Heart right ventricle (tissue), 16 donors: ENCODE data around the gene PSMD7. TPM values are rescaled to one million over a fixed set of nuclear protein-coding genes. Genes with fewer than 3 reads are reported as not detected.

ENCODE experiments used
- ATAC-seq, 8 donors: fragments of 200-7000 bp; cut with Tn5 transposase; one replicate each; pipeline ENCODE4 v1.9.1; 2020; ENCODE audit warnings: mild to moderate bottlenecking in 8 of 8, moderate library complexity in 8 of 8, moderate number of reproducible peaks in 1 of 8
- DNase-seq, 2 donors: peaks; one replicate each; pipeline ENCODE4 v3.0.0-alpha.2; 2020
- H3K27ac ChIP-seq, 10 donors: fragments of 200-600 bp; sonication (generic) in 2 of 10; one replicate each; pipeline versions ENCODE4 v1.5.0 to v1.8.0; 2020 to 2022; ENCODE audit warnings: mild to moderate bottlenecking in 3 of 10
- H3K27me3 ChIP-seq, 7 donors: fragments of 200-600 bp; one replicate each; pipeline ENCODE4 v1.8.0; 2021 to 2022; ENCODE audit warnings: mild to moderate bottlenecking in 2 of 7
- H3K36me3 ChIP-seq, 9 donors: fragments of 200-600 bp; sonication (generic) in 1 of 9; one replicate each; pipeline versions ENCODE4 v1.5.0 to v1.8.0; 2020 to 2022; ENCODE audit warnings: mild to moderate bottlenecking in 2 of 9
- H3K4me1 ChIP-seq, 9 donors: fragments of 200-600 bp; sonication (generic) in 1 of 9; one replicate each; pipeline versions ENCODE4 v1.5.0 to v1.8.0; 2020 to 2022; ENCODE audit warnings: mild to moderate bottlenecking in 4 of 9
- H3K4me3 ChIP-seq, 10 donors: fragments of 200-600 bp; sonication (generic) in 2 of 10; one replicate each; pipeline versions ENCODE4 v1.5.0 to v1.8.0; 2020 to 2022; ENCODE audit warnings: mild to moderate bottlenecking in 7 of 10, moderate library complexity in 2 of 10
- H3K9me3 ChIP-seq, 11 donors: fragments of 200-600 bp in 10 of 11; sonication (generic) in 2 of 11; one replicate each; pipeline versions ENCODE4 v1.5.0 to v1.8.0; 2013 to 2022; ENCODE audit warnings: mild to moderate bottlenecking in 2 of 11, control low read depth in 1 of 11, moderate library complexity in 1 of 11
- WGBS, 2 donors: extraction: QIAGEN DNeasy Blood & Tissue Kit; methylation state at CpG; one replicate each; pipeline ENCODE4 v1.1.7; 2013; ENCODE audit warnings: inconsistent platforms in 1 of 2; 5-methylcytosine and 5-hydroxymethylcytosine counted together
- intact Hi-C, 10 donors: fragments of 100-400 bp; cut with DNase I; formaldehyde crosslinking; loops; one replicate each; pipeline versions ENCODE4 v1.11.1 to v1.14.2; 2022
- polyA plus RNA-seq, 2 donors: library from polyadenylated mRNA; stranded (reverse); fragments of 200-250 nt; gene quantifications; one replicate each; pipeline ENCODE4 v1.2.3, GENCODE V29; 2013
- total RNA-seq, 10 donors: library from RNA; stranded (reverse); fragmentation: NEBNext Ultra II Directional in 3 of 10; extraction: Animal tissue kit (Norgen Biotek cat#: 25700) in 3 of 10; gene quantifications; one replicate each; pipeline versions ENCODE4 v1.2.1 to v1.2.4, GENCODE V29; 2021 to 2023
- TF ChIP-seq, protein P1 (sequence below), 9 donors: fragments of 200-600 bp; sonication (generic) in 2 of 9; IDR thresholded peaks; one replicate each; pipeline versions ENCODE4 v1.5.0 to v1.8.0; 2021 to 2022; ENCODE audit warnings: antibody characterized with exemption in 9 of 9, mild to moderate bottlenecking in 5 of 9, moderate library complexity in 1 of 9
- donor health status: Arrhythmogenic right ventricular cardiomyopathy.
- donor health status: ischemic (EF 13 %, LVEDD 7.1; RV severe dilation, severe dysfunction).
- donor health status: healthy with polysubstance abuse.
- donor health status: DM: no; HTN: yes; CAD: no.
- donor health status: DM: no; HTN: no; CAD: no.
- donor health status: ischemic (EF 25% LVEDD 6.9; RV normal size, moderate dysfunction).
- donor health status: ischemic (EF 25% LVEDD 5.7; RV mildly dilated, moderate dysfunction).
- donor health status: healthy.
- donor health status: DM: yes; HTN: yes; CAD: no.
- donor health status: Ischemic cardiomyopathy.
- donor health status: ischemic (EF 35%, LVEDD 5.7; RV mildly dilated, moderate dysfunction).
- donor health status: nonischemic (EF 11% LVEDD 7.7; RV severe dilation, severe dysfunction).
- donor health status: DM: yes; HTN: yes; CAD: no.
- donor health status: PGD.
- donor health status: ischemic (EF 29% LVEDD 5.4; RV normal size, mild dysfunction).
- donor health status: nonischemic (EF 23%, LVEDD 6.1; RV moderate dilation, normal function).

Gene PSMD7
- total and polyA plus RNA-seq, 12 donors = 91.9 to 172 (median 132) TPM

DNA sequence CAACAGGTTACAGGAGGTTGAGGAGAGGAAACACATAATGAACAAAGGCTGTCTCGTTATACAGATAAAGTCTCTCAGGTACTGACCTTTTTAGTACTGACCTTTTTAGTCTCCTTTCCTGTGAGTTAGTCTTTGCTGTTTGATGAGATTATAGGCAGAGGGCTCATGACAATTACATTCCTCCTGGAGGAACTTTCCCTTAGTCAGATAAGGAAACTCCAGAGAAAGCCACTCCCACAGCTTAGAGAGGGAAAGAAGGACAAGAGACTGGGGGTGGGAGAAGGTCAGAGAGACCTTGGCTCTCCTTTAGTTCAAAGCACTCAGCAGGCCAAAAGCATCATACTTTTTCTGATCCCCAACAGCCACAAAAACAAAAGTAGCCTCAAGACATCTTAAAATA, 15.3 kb upstream of the PSMD7 start:
- 33 to 40% methylated on average over 1 of the region's 1 CpG for WGBS, 2 donors
- no peak overlapping the region for H3K27ac ChIP-seq
- H3K27me3 ChIP-seq = no peaks in the 10 kb centered on the region
- H3K9me3 ChIP-seq = peaks cover 0 to 6% (median 0%) of the 10 kb centered on the region in 11 donors
- ATAC-seq (peak in 1 of 8 donors; percentile 24), DNase-seq (no peak)
- no peak overlapping the region for H3K4me3 ChIP-seq
- TF ChIP-seq, protein P1, sequence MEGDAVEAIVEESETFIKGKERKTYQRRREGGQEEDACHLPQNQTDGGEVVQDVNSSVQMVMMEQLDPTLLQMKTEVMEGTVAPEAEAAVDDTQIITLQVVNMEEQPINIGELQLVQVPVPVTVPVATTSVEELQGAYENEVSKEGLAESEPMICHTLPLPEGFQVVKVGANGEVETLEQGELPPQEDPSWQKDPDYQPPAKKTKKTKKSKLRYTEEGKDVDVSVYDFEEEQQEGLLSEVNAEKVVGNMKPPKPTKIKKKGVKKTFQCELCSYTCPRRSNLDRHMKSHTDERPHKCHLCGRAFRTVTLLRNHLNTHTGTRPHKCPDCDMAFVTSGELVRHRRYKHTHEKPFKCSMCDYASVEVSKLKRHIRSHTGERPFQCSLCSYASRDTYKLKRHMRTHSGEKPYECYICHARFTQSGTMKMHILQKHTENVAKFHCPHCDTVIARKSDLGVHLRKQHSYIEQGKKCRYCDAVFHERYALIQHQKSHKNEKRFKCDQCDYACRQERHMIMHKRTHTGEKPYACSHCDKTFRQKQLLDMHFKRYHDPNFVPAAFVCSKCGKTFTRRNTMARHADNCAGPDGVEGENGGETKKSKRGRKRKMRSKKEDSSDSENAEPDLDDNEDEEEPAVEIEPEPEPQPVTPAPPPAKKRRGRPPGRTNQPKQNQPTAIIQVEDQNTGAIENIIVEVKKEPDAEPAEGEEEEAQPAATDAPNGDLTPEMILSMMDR (IDR thresholded peaks at IDR 0.05) = no peak
- no peaks in the 10 kb centered on the region for H3K36me3 ChIP-seq
- peaks cover 0 to 5% (median 0%) of the 10 kb centered on the region in 9 donors for H3K4me1 ChIP-seq
- intact Hi-C loops = no loop called here

DNA sequence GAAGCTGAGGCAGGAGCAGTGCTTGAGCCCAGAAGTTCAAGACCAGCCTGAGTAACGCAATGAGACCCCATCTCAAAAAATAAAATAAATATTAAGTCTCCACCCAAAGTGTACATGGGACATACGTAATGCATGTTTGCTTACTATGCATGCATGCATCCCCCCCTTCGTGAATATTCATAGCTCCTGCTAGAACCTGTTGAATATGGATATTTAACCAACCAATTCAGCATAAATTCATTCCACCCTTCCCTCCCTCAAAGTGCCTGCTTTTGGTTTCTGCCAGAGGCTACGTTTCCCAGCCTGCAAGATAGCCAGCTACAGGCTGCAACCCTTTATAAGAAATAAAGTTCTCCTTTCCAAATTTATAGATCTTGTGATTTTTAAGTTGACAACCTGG, 12.9 kb upstream of the PSMD7 start:
- H3K9me3 ChIP-seq = peaks cover 0 to 6% (median 0%) of the 10 kb centered on the region in 11 donors
- no peak overlapping the region for H3K4me3 ChIP-seq
- ATAC-seq (no peak), DNase-seq (no peak)
- intact Hi-C loops = no loop called here
- TF ChIP-seq, protein P1 (IDR thresholded peaks at IDR 0.05) = no peak
- 88 to 93% methylated on average over 4 of the region's 4 CpGs for WGBS, 2 donors
- no peak overlapping the region for H3K27ac ChIP-seq
- no peaks in the 10 kb centered on the region for H3K36me3 ChIP-seq
- H3K4me1 ChIP-seq = peaks cover 0 to 5% (median 0%) of the 10 kb centered on the region in 9 donors
- no peaks in the 10 kb centered on the region for H3K27me3 ChIP-seq

DNA sequence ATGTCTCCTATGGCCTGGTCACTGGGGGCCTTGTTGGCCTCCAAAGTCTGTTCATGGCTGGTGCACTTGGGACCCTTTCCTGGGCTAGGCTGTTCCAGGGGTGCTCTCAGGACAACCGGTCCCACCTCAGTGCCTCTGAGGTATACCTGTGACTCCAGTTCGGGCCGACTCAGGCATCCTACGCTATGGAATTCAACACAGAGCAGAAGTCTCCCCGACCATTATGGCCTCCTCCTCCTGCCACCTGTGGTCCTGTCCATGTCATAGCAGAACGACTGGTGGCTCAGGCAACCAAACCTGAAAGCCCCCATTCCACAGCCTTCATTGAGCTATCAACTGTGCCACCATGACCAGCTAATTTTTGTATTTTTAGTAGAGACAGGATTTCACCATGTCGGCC, 8.5 kb upstream of the PSMD7 start:
- Histone ChIP-seq H3K27me3 (no peaks in the 10 kb centered on the region), H3K4me3 (no peak overlapping the region), H3K4me1 (no peaks in the 10 kb centered on the region), H3K9me3 (peaks cover 0 to 21% (median 12%) of the 10 kb centered on the region in 11 donors), H3K27ac (no peak overlapping the region), H3K36me3 (peaks cover 0 to 6% (median 0%) of the 10 kb centered on the region in 9 donors)
- 95% methylated on average over 7 of the region's 7 CpGs for WGBS, 2 donors
- intact Hi-C loops = no loop called here
- TF ChIP-seq, protein P1 (IDR thresholded peaks at IDR 0.05) = no peak
- ATAC-seq (no peak), DNase-seq (no peak)

DNA sequence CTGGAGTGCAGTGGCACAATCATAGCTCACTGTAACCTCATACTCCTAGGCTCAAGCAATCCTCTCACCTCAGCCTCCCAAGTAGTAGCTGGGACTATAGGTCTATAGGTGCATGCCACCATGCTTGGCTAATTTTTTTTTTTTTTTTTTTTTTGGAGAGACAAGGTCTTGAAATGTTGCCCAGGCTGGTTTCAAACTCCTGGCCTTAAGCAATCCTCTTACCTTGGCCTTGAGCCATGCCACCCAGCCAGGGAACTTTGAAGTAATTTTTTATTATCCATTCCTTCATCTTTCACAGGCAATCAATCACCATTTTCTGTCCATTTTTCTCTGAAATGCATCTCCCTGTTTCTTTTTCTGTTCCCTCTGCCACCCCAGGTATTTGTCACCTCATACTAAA, 6.3 kb upstream of the PSMD7 start:
- Histone ChIP-seq H3K4me1 (peaks cover 0 to 6% (median 3%) of the 10 kb centered on the region in 9 donors), H3K9me3 (peaks cover 0 to 21% (median 12%) of the 10 kb centered on the region in 11 donors), H3K27ac (no peak overlapping the region), H3K4me3 (no peak overlapping the region), H3K27me3 (no peaks in the 10 kb centered on the region), H3K36me3 (peaks cover 0 to 6% (median 0%) of the 10 kb centered on the region in 9 donors)
- ATAC-seq (no peak), DNase-seq (no peak)
- intact Hi-C loops = no loop called here
- TF ChIP-seq, protein P1 (IDR thresholded peaks at IDR 0.05) = no peak
